SK-N-SH (cell line): ENCODE measurements around the gene NOTCH2. TPM values are rescaled to one million over a fixed set of nuclear protein-coding genes. Genes with fewer than 3 reads are reported as not detected.

Source experiments
- CTCF ChIA-PET: fragments of 300-600, 350-600 bp; formaldehyde crosslinking; extraction: SDS; loops from one replicate; lab custom pipeline; 2021; lab: Yijun Ruan, JAX
- POLR2A ChIA-PET: fragments of 350-600 bp; sonication (Branson Sonifier 250); formaldehyde crosslinking; extraction: SDS; loops from one replicate; lab custom pipeline; 2020; ENCODE audit warnings: antibody characterized with exemption, inconsistent platforms; lab: Yijun Ruan, JAX
- DNase-seq: peaks from one replicate; pipeline ENCODE4 v3.0.0; 2012
- H2AFZ ChIP-seq: fragments of 200-600 bp; sonication (generic); 2 replicates; pipeline ENCODE4 v1.8.1; 2016; ENCODE audit warnings: antibody characterized with exemption, mild to moderate bottlenecking, low read depth
- H3F3A ChIP-seq: fragments of 200-600 bp; sonication (generic); replicated peaks from 2 replicates; pipeline ENCODE3; 2016; ENCODE audit warnings: antibody characterized with exemption, mild to moderate bottlenecking; ENCODE audit not compliant: insufficient read depth
- H3K27ac ChIP-seq, 2 experiments: fragments of 200-500 bp in 1 of 2; fragments of 200-600 bp in 1 of 2; sonication (Bioruptor generic) in 1 of 2; sonication (generic), shearing (Covaris generic) in 1 of 2; 2 replicates each; pipeline versions ENCODE4 v1.5.1 to v1.6.1; 2014 to 2016; ENCODE audit warnings: low read depth in 2 of 2, inconsistent platforms in 1 of 2, low read length in 1 of 2, mild to moderate bottlenecking in 1 of 2, mixed read lengths in 1 of 2
- H3K27me3 ChIP-seq: fragments of 200-600 bp; sonication (generic), shearing (Covaris generic); 2 replicates; pipeline ENCODE4 v1.6.1; 2016; ENCODE audit warnings: mixed run types; ENCODE audit not compliant: insufficient read depth
- H3K36me3 ChIP-seq, 2 experiments: fragments of 200-500 bp in 1 of 2; fragments of 200-600 bp in 1 of 2; sonication (Bioruptor generic) in 1 of 2; sonication (generic) in 1 of 2; replicated peaks in 1 of 2; 2 replicates each; pipeline versions ENCODE3 to v1.5.1; 2014 to 2016; ENCODE audit warnings: low read length in 1 of 2, mild to moderate bottlenecking in 1 of 2; ENCODE audit not compliant: insufficient read depth in 2 of 2, control insufficient read depth in 1 of 2
- H3K4me1 ChIP-seq, 2 experiments: fragments of 200-500 bp in 1 of 2; fragments of 200-600 bp in 1 of 2; sonication (Bioruptor generic) in 1 of 2; sonication (generic), shearing (Covaris generic) in 1 of 2; 2 replicates each; pipeline versions ENCODE4 v1.5.1 to v1.6.1; 2014 to 2016; ENCODE audit warnings: low read depth in 1 of 2, low read length in 1 of 2, mixed run types in 1 of 2; ENCODE audit not compliant: insufficient read depth in 2 of 2, control insufficient read depth in 1 of 2
- H3K4me2 ChIP-seq: fragments of 200-600 bp; sonication (generic), shearing (Covaris generic); 2 replicates; pipeline ENCODE4 v1.6.1; 2017; ENCODE audit warnings: mixed run types
- H3K4me3 ChIP-seq, 2 experiments: fragments of 200-500 bp in 1 of 2; fragments of 200-600 bp in 1 of 2; sonication (Bioruptor generic) in 1 of 2; sonication (generic), shearing (Covaris generic) in 1 of 2; 2 replicates each; pipeline versions ENCODE4 v1.5.1 to v1.8.1; 2014 to 2016; ENCODE audit warnings: low read depth in 2 of 2, inconsistent platforms in 1 of 2, low read length in 1 of 2, mild to moderate bottlenecking in 1 of 2, mixed read lengths in 1 of 2, moderate library complexity in 1 of 2
- H3K79me2 ChIP-seq: fragments of 200-600 bp; sonication (generic); 2 replicates; pipeline ENCODE4 v1.8.1; 2017; ENCODE audit warnings: mild to moderate bottlenecking; ENCODE audit not compliant: insufficient read depth
- H3K9ac ChIP-seq: fragments of 200-600 bp; sonication (generic); 2 replicates; pipeline ENCODE4 v1.6.1; 2017; ENCODE audit warnings: mixed run types
- H3K9me2 ChIP-seq: fragments of 200-600 bp; sonication (generic); 2 replicates; pipeline ENCODE4 v1.6.1; 2017; ENCODE audit warnings: mixed run types
- H3K9me3 ChIP-seq: fragments of 200-600 bp; sonication (generic); 2 replicates; pipeline ENCODE4 v1.6.1; 2017; ENCODE audit warnings: mixed run types, mild to moderate bottlenecking, moderate library complexity
- H4K20me1 ChIP-seq: fragments of 200-600 bp; sonication (generic); 2 replicates; pipeline ENCODE4 v1.6.1; 2017; ENCODE audit warnings: mild to moderate bottlenecking, mixed run types; ENCODE audit not compliant: insufficient read depth
- CHD2 ChIP-seq: fragments of 150-350 bp; IDR thresholded peaks from 2 replicates; pipeline ENCODE4 v1.6.1; 2018; ENCODE audit warnings: low read length; ENCODE audit not compliant: partially characterized antibody
- ELF1 ChIP-seq: IDR thresholded peaks from 2 replicates; pipeline ENCODE4 v1.4.0; 2012
- EZH2phosphoT487 ChIP-seq: fragments of 200-600 bp; sonication (generic); IDR thresholded peaks from 2 replicates; pipeline ENCODE4 v1.6.1; 2017; ENCODE audit warnings: low read depth, mixed run types, mild to moderate bottlenecking, antibody characterized with exemption, moderate library complexity, borderline replicate concordance
- FOSL2 ChIP-seq: IDR thresholded peaks from 2 replicates; pipeline ENCODE4 v1.4.0; 2012; ENCODE audit warnings: low read depth, mild to moderate bottlenecking, moderate library complexity, borderline replicate concordance
- FOXJ3 ChIP-seq: sonication (generic); formaldehyde crosslinking; IDR thresholded peaks from 2 replicates; pipeline ENCODE4 v1.5.1; 2020; ENCODE audit warnings: mild to moderate bottlenecking, missing genetic modification reagents
- FOXM1 ChIP-seq: IDR thresholded peaks from 2 replicates; pipeline ENCODE4 v1.4.0; 2012; ENCODE audit warnings: low read depth, mild to moderate bottlenecking
- GABPA ChIP-seq: IDR thresholded peaks from 2 replicates; pipeline ENCODE4 v1.4.0; 2012; ENCODE audit warnings: low read depth, mild to moderate bottlenecking
- GATA2 ChIP-seq: sonication (generic); formaldehyde crosslinking; IDR thresholded peaks from 2 replicates; pipeline ENCODE4 v1.5.0; 2020; ENCODE audit warnings: mild to moderate bottlenecking, missing genetic modification reagents
- NFIC ChIP-seq: IDR thresholded peaks from 2 replicates; pipeline ENCODE4 v1.4.0; 2012; ENCODE audit warnings: borderline replicate concordance
- RCOR1 ChIP-seq: fragments of 150-350 bp; IDR thresholded peaks from 2 replicates; pipeline ENCODE4 v1.6.1; 2017; ENCODE audit warnings: antibody characterized with exemption, low read length
- RXRA ChIP-seq: IDR thresholded peaks from 2 replicates; pipeline ENCODE4 v1.4.0; 2012; ENCODE audit warnings: low read depth, mild to moderate bottlenecking, borderline replicate concordance
- SIN3A ChIP-seq: IDR thresholded peaks from 2 replicates; pipeline ENCODE4 v1.6.1; 2012; ENCODE audit warnings: low read depth, mild to moderate bottlenecking, low read length, moderate library complexity, borderline replicate concordance
- SMC3 ChIP-seq: IDR thresholded peaks from 2 replicates; pipeline ENCODE4 v1.6.1; 2012; ENCODE audit warnings: low read depth, low read length, improper control_type of control experiment
- USF2 ChIP-seq: fragments of 150-350 bp; IDR thresholded peaks from 2 replicates; pipeline ENCODE4 v1.6.1; 2017; ENCODE audit warnings: antibody characterized with exemption, low read length, low read depth, borderline replicate concordance
- ZBTB33 ChIP-seq: IDR thresholded peaks from 2 replicates; pipeline ENCODE4 v1.4.0; 2012; ENCODE audit warnings: low read depth, borderline replicate concordance
- WGBS: methylation state at CpG from one replicate; pipeline ENCODE4 v1.1.6; 2017; ENCODE audit warnings: low lambda C conversion rate; 5-methylcytosine and 5-hydroxymethylcytosine counted together
- polyA plus RNA-seq, 3 experiments: library from polyadenylated mRNA; depleted of rRNA; stranded (reverse); fragments of >200 nt; gene quantifications; 2 replicates each; pipeline ENCODE4 v1.2.3, GENCODE V29; 2012
- TF ChIP-seq, protein P1 (sequence below): IDR thresholded peaks from 2 replicates; pipeline ENCODE4 v1.4.0; 2012; ENCODE audit warnings: low read depth, borderline replicate concordance

Gene NOTCH2
- polyA plus RNA-seq, 1 of the 3 experiments (the other 2 are of a cell fraction), result 23.0 TPM

GRCh38 chr1:119988306-119989062 is 81.0 kb downstream of the NOTCH2 start (continued):
- TF ChIP-seq ZBTB33 (no peak), FOSL2 (peak; percentile 60), NFIC (0 out of 2 replicates have a peak, but pooled peaks have one; percentile 32), RCOR1 (no peak), RXRA (no peak), FOXJ3 (no peak), ELF1 (no peak), SIN3A (no peak), GABPA (no peak), CHD2 (no peak)
- TF ChIP-seq, protein P1, sequence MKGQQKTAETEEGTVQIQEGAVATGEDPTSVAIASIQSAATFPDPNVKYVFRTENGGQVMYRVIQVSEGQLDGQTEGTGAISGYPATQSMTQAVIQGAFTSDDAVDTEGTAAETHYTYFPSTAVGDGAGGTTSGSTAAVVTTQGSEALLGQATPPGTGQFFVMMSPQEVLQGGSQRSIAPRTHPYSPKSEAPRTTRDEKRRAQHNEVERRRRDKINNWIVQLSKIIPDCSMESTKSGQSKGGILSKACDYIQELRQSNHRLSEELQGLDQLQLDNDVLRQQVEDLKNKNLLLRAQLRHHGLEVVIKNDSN, result no peak

- peak overlapping the region; percentile 9; the same call in 1 of the 2 replicates for H3K9ac ChIP-seq
- H2AFZ ChIP-seq, result no peak overlapping the region
- no peaks in the 10 kb centered on the region for H3K9me3 ChIP-seq
- no peaks in the 10 kb centered on the region for H3K9me2 ChIP-seq
- H3F3A ChIP-seq, result peaks cover 31% of the 10 kb centered on the region
- no peak for DNase-seq
- POLR2A ChIA-PET, result no interaction called here
- no peaks in the 10 kb centered on the region for H3K27me3 ChIP-seq
- no peaks in the 10 kb centered on the region for H4K20me1 ChIP-seq
- H3K79me2 ChIP-seq, result peaks cover 48% of the 10 kb centered on the region
- H3K27ac ChIP-seq, result peak overlapping the region; percentile 60 to 94
- CTCF ChIA-PET, result interaction anchor here (1.0 to 3.2 kb wide), 2 partner anchors 19 to 39 kb away, joined by 4 to 13 read pairs; no protein-coding TSS in a partner anchor
- no peak overlapping the region for H3K4me3 ChIP-seq
- TF ChIP-seq EZH2phosphoT487 (no peak), FOXM1 (no peak), ELF1 (no peak), USF2 (no peak), SMC3 (no peak), GATA2 (no peak)
- H3K4me2 ChIP-seq, result peak overlapping the region; percentile 14
- WGBS, result 90% methylated on average over 1 of the region's 1 CpG
- H3K4me1 ChIP-seq, result peaks cover 13 to 34% of the 10 kb centered on the region in 2 experiments
- H3K36me3 ChIP-seq, result peaks cover 0 to 34% of the 10 kb centered on the region in 2 experiments
Measured at GRCh38 chr1:119987686-119988085, 81.8 kb downstream of the NOTCH2 start.
